ENCODE measurements around the gene SRGAP3.
"Not testable (repeated sequence)": the region's sequence is repeated elsewhere in the genome, so short reads cannot be mapped to it uniquely, and the experiment has no call there.

DNA sequence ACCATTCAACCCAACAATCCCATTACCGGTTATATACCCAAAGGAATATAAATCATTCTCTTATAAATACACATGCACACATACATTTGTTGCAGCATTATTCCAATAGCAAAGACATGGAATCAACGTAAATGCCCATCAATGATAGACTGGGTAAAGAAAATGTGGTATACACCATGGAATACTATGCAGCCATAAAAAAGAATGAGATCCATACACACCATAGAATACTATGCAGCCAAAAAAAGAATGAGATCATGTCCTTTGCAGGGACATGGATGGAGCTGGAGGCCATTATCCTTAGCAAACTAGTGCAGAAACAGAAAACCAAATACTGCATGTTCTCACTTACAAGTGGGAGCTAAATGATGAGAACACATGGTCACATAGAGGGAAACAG, 44.5 kb upstream of the SRGAP3 start:
- TF ChIP-seq, protein P1, sequence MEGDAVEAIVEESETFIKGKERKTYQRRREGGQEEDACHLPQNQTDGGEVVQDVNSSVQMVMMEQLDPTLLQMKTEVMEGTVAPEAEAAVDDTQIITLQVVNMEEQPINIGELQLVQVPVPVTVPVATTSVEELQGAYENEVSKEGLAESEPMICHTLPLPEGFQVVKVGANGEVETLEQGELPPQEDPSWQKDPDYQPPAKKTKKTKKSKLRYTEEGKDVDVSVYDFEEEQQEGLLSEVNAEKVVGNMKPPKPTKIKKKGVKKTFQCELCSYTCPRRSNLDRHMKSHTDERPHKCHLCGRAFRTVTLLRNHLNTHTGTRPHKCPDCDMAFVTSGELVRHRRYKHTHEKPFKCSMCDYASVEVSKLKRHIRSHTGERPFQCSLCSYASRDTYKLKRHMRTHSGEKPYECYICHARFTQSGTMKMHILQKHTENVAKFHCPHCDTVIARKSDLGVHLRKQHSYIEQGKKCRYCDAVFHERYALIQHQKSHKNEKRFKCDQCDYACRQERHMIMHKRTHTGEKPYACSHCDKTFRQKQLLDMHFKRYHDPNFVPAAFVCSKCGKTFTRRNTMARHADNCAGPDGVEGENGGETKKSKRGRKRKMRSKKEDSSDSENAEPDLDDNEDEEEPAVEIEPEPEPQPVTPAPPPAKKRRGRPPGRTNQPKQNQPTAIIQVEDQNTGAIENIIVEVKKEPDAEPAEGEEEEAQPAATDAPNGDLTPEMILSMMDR (IDR thresholded peaks at IDR 0.05) = not testable (repeated sequence)
- TF ChIP-seq POLR2A (IDR thresholded peaks at IDR 0.05) = not testable (repeated sequence)
